ENCODE results near the gene BAAT. TPM values are rescaled to one million over a fixed set of nuclear protein-coding genes. Genes with fewer than 3 reads are reported as not detected.
"Not testable (repeated sequence)": the region's sequence is repeated elsewhere in the genome, so short reads cannot be mapped to it uniquely, and the experiment has no call there.

The BAAT gene
- not detected for total RNA-seq

DNA sequence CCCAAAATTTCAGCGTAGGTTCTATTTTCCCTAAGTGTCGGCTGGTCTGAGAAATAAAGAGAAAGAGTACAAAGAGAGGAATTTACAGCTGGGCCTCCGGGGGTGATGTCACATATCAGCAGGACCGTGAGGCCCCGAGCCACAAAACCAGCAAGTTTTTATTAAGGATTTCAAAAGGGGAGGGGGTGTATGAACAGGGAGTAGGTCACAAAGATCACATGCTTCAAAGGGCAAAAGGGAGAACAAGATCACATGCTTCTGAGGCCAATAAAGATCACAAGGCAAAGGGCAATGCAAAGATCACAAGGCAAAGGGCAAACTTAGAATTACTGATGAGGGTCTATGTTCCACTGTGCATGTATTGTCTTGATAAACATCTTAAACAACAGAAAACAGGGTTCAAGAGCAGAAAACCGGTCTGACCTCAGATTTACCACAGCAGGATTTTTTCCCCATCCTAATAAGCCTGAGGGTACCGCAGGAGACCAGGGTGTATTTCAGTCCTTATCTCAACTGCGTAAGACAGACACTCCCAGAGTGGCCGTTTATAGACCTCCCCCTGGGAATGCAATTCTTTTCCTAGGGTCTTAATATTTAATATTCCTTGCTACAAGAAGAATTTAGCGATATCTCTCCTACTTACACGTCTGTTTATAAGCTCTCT, at the start of gene BAAT:
TSS of gene BAAT (minus strand) at position 134 of the 664 bp plus-strand sequence. CDS start 13,602 bp downstream, outside the sequence.
- POLR2A ChIA-PET; DNase-seq; H3K4me1 Mint-ChIP-seq (ENCODE audit: low read depth); H3K4me3 Mint-ChIP-seq; H3K27ac Mint-ChIP-seq; CTCF ChIA-PET; H3K27me3 Mint-ChIP-seq: not testable (repeated sequence)
- intact Hi-C loops (cut with micrococcal nuclease), result loop anchor here (5.0 kb wide), 1 partner anchor 783 kb away; no protein-coding TSS in a partner anchor
- peaks cover 26% of the 10 kb centered on the region for H3K36me3 Mint-ChIP-seq
- H3K9me3 Mint-ChIP-seq, result peaks cover 11% of the 10 kb centered on the region

DNA sequence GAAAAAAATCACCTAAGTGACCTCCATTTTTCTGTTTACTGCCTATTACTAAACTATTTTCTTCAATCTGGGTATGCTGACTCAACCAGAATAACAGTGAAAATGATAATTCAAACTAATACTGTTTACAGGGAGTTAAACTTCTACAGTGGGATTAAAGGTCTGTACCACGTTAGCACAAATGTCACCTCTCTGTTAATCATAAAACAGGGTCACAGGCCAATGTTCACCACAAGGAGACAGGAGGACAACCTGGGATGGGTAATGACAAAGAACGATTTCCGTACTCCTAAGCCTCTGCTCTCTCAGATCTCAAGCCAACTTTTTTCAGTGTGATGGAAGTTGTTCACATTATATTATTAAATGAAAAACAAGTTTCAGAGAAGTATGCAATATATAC, 48.4 kb upstream of the BAAT start:
- H3K27ac Mint-ChIP-seq, result no peak overlapping the region
- DNase-seq, result no peak
- no peaks in the 10 kb centered on the region for H3K9me3 Mint-ChIP-seq
- no peaks in the 10 kb centered on the region for H3K4me1 Mint-ChIP-seq (ENCODE audit: low read depth)
- H3K36me3 Mint-ChIP-seq, result no peaks in the 10 kb centered on the region
- intact Hi-C loops (cut with micrococcal nuclease), result no loop called here
- H3K27me3 Mint-ChIP-seq, result peaks cover 14% of the 10 kb centered on the region
- ChIA-PET POLR2A (no interaction called here), CTCF (interaction anchor here (1.3 kb wide), 1 partner anchor 16 kb away, joined by 3 read pairs; no protein-coding TSS in a partner anchor)
- no peak overlapping the region for H3K4me3 Mint-ChIP-seq

- POLR2A ChIA-PET, result no interaction called here
- Mint-ChIP-seq H3K27me3 (peaks cover 12% of the 10 kb centered on the region), H3K27ac (no peak overlapping the region), H3K9me3 (no peaks in the 10 kb centered on the region), H3K4me3 (no peak overlapping the region), H3K36me3 (no peaks in the 10 kb centered on the region), H3K4me1 (ENCODE audit: low read depth) (no peaks in the 10 kb centered on the region)
- CTCF ChIA-PET, result interaction anchor here (1.2 to 1.3 kb wide), 3 partner anchors 16 to 45 kb away, joined by 3 to 4 read pairs (median 4); no protein-coding TSS in a partner anchor
- no peak for DNase-seq
- intact Hi-C loops (cut with micrococcal nuclease), result no loop called here
Measured at GRCh38 chr9:101432740-101433139, 47.9 kb upstream of the BAAT start.

GRCh38 chr9:101432171-101432570, 47.4 kb upstream of the BAAT start:
- no peaks in the 10 kb centered on the region for H3K9me3 Mint-ChIP-seq
- no peaks in the 10 kb centered on the region for H3K36me3 Mint-ChIP-seq
- intact Hi-C loops (cut with micrococcal nuclease), result no loop called here
- ChIA-PET CTCF (interaction anchor here (1.2 to 1.3 kb wide), 3 partner anchors 17 to 44 kb away, joined by 3 to 4 read pairs (median 4); no protein-coding TSS in a partner anchor), POLR2A (no interaction called here)
- H3K27me3 Mint-ChIP-seq, result peaks cover 7% of the 10 kb centered on the region
- no peaks in the 10 kb centered on the region for H3K4me1 Mint-ChIP-seq (ENCODE audit: low read depth)
- no peak overlapping the region for H3K27ac Mint-ChIP-seq
- DNase-seq, result no peak
- H3K4me3 Mint-ChIP-seq, result no peak overlapping the region

GRCh38 chr9:101429736-101430135, 44.9 kb upstream of the BAAT start:
- ChIA-PET CTCF (no interaction called here), POLR2A (no interaction called here)
- H3K36me3 Mint-ChIP-seq, result no peaks in the 10 kb centered on the region
- H3K27me3 Mint-ChIP-seq, result no peaks in the 10 kb centered on the region
- no peak overlapping the region for H3K4me3 Mint-ChIP-seq
- no peak for DNase-seq
- H3K4me1 Mint-ChIP-seq (ENCODE audit: low read depth), result no peaks in the 10 kb centered on the region
- H3K27ac Mint-ChIP-seq, result no peak overlapping the region
- no peaks in the 10 kb centered on the region for H3K9me3 Mint-ChIP-seq
- intact Hi-C loops (cut with micrococcal nuclease), result no loop called here

DNA sequence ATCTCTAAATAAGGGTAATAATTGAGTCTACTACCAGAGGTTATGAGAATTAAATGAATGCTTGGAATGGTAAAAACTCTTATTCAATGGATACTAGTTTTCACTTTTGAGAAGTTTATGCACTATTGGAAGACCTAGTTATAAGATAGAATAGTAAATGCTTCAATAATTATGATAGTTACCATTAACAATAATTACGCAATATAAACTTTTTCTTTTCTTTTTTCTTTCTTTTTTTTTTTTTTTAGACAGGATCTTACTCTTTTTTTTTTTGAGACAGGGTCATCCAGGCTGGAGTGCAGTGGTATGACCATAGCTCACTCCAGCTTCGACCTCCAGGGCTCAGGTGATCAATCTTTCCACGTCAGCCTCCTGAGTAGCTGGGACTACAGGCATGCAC, 44.1 kb upstream of the BAAT start:
- H3K4me3 Mint-ChIP-seq, result no peak overlapping the region
- intact Hi-C loops (cut with micrococcal nuclease), result no loop called here
- no peak overlapping the region for H3K27ac Mint-ChIP-seq
- DNase-seq, result no peak
- peaks cover 2% of the 10 kb centered on the region for H3K27me3 Mint-ChIP-seq
- POLR2A ChIA-PET, result no interaction called here
- peaks cover 2% of the 10 kb centered on the region for H3K36me3 Mint-ChIP-seq
- peaks cover 3% of the 10 kb centered on the region for H3K9me3 Mint-ChIP-seq
- CTCF ChIA-PET, result no interaction called here
- H3K4me1 Mint-ChIP-seq (ENCODE audit: low read depth), result no peaks in the 10 kb centered on the region

DNA sequence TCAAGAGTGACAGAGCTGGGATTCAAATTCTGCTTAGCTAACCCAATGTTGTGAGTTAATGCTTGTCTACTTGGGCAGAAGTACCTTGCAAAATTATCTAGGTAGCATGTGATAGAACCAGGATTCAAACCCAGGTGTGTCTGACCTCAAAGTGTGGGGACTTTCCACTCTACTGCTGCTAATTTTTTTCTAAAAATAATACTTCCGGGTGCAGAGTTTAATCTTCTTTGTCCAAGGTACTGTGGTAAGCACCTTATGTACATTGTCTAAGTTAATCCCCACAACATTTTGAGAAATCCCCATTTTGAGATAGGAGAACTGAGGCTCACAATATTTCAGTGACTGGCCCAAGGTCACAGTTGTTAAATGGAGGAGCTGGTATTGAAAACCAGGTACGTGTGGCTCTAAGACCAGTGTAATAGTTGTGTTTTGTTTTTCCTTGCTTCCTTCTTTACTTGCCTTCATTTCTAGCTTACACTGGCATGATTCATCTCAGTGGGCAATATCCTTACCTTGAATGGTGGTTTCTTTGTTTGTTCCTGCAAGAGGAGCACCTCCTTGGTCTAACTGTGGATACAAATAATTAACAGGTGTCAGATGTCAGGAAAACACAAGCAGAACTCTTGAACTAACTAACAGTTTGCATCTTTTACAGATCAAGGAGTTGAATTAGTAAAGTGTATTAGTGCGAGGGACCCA, 43.3 kb upstream of the BAAT start:
- Mint-ChIP-seq H3K27me3 (peaks cover 2% of the 10 kb centered on the region), H3K4me1 (ENCODE audit: low read depth) (no peaks in the 10 kb centered on the region), H3K27ac (no peak overlapping the region), H3K36me3 (peaks cover 2% of the 10 kb centered on the region), H3K9me3 (peaks cover 6% of the 10 kb centered on the region), H3K4me3 (no peak overlapping the region)
- CTCF ChIA-PET, result interaction anchor here (1.2 kb wide), 1 partner anchor 21 kb away, joined by 4 read pairs; no protein-coding TSS in a partner anchor
- intact Hi-C loops (cut with micrococcal nuclease), result no loop called here
- POLR2A ChIA-PET, result no interaction called here
- no peak for DNase-seq

- Mint-ChIP-seq H3K4me1 (ENCODE audit: low read depth) (no peaks in the 10 kb centered on the region), H3K4me3 (no peak overlapping the region), H3K9me3 (peaks cover 6% of the 10 kb centered on the region), H3K27ac (no peak overlapping the region), H3K36me3 (peaks cover 2% of the 10 kb centered on the region), H3K27me3 (peaks cover 2% of the 10 kb centered on the region)
- POLR2A ChIA-PET, result no interaction called here
- no peak for DNase-seq
- intact Hi-C loops (cut with micrococcal nuclease), result no loop called here
- CTCF ChIA-PET, result interaction anchor here (1.2 kb wide), 1 partner anchor 22 kb away, joined by 4 read pairs; no protein-coding TSS in a partner anchor
Measured at GRCh38 chr9:101427358-101427757, 42.6 kb upstream of the BAAT start.

GRCh38 chr9:101421653-101422065, 36.9 kb upstream of the BAAT start:
- intact Hi-C loops (cut with micrococcal nuclease), result no loop called here
- Mint-ChIP-seq H3K9me3 (peaks cover 46% of the 10 kb centered on the region), H3K27me3 (peaks cover 2% of the 10 kb centered on the region), H3K4me1 (ENCODE audit: low read depth) (no peaks in the 10 kb centered on the region), H3K36me3 (peaks cover 10% of the 10 kb centered on the region), H3K4me3 (no peak overlapping the region), H3K27ac (no peak overlapping the region)
- CTCF ChIA-PET, result no interaction called here
- POLR2A ChIA-PET, result no interaction called here
- DNase-seq, result no peak

- CTCF ChIA-PET, result no interaction called here
Measured at GRCh38 chr9:101419863-101420262, 35.1 kb upstream of the BAAT start.

GRCh38 chr9:101418518-101419430, 34.0 kb upstream of the BAAT start:
- intact Hi-C loops (cut with micrococcal nuclease), result no loop called here
- Mint-ChIP-seq H3K27ac (no peak overlapping the region), H3K4me3 (no peak overlapping the region), H3K27me3 (no peaks in the 10 kb centered on the region), H3K9me3 (peaks cover 57% of the 10 kb centered on the region), H3K4me1 (ENCODE audit: low read depth) (no peaks in the 10 kb centered on the region), H3K36me3 (peaks cover 17% of the 10 kb centered on the region)
- POLR2A ChIA-PET, result interaction anchor here (0.7 kb wide), 1 partner anchor 146 kb away, joined by 3 read pairs; no protein-coding TSS in a partner anchor
- DNase-seq, result no peak
- CTCF ChIA-PET, result no interaction called here

More at GRCh38 chr9:101419863-101420262, 35.1 kb upstream of the BAAT start:
- DNase-seq, result no peak
- Mint-ChIP-seq H3K27me3 (peaks cover 2% of the 10 kb centered on the region), H3K9me3 (peaks cover 54% of the 10 kb centered on the region), H3K27ac (no peak overlapping the region), H3K36me3 (peaks cover 13% of the 10 kb centered on the region), H3K4me3 (no peak overlapping the region), H3K4me1 (ENCODE audit: low read depth) (no peaks in the 10 kb centered on the region)
- intact Hi-C loops (cut with micrococcal nuclease), result no loop called here
- POLR2A ChIA-PET, result no interaction called here

GRCh38 chr9:101417977-101418376, 33.2 kb upstream of the BAAT start:
- Mint-ChIP-seq H3K36me3 (peaks cover 24% of the 10 kb centered on the region), H3K4me1 (ENCODE audit: low read depth) (no peaks in the 10 kb centered on the region), H3K4me3 (no peak overlapping the region), H3K27ac (no peak overlapping the region), H3K9me3 (peaks cover 62% of the 10 kb centered on the region), H3K27me3 (no peaks in the 10 kb centered on the region)
- CTCF ChIA-PET, result no interaction called here
- intact Hi-C loops (cut with micrococcal nuclease), result no loop called here
- POLR2A ChIA-PET, result interaction anchor here (0.7 kb wide), 1 partner anchor 147 kb away, joined by 3 read pairs; no protein-coding TSS in a partner anchor
- no peak for DNase-seq
